Measurements from ENCODE around the gene COL6A3. TPM values are rescaled to one million over a fixed set of nuclear protein-coding genes. Genes with fewer than 3 reads are reported as not detected.
A peak's percentile ranks its signal among the peaks of the same experiment; 100 is the strongest.

The COL6A3 gene
- polyA plus RNA-seq, 2 of the 4 experiments (the other 2 are of a cell fraction), result 0.10 to 0.28 TPM

- ATAC-seq, result no peak; a peak in 1 of 6 replicates
- ChIA-PET POLR2A (no interaction called here), CTCF (interaction anchor here (0.7 to 1.5 kb wide), 2 partner anchors 133 to 258 kb away, joined by 3 to 4 read pairs; no protein-coding TSS in a partner anchor)
- 65% methylated on average over 2 of the region's 2 CpGs for WGBS (ENCODE audit: missing lambda C conversion rate)
- no peak for DNase-seq (ENCODE audit: low read depth in 1 of 2, low spot score in 1 of 2)
- TF ChIP-seq ESRRA (IDR thresholded peaks at IDR 0.05; ENCODE audit: borderline replicate concordance, low read length), result no peak
- no peak for TF ChIP-seq HES2 (IDR thresholded peaks at IDR 0.05)
- TF ChIP-seq HOXA7 (CRISPR knock-in tag; IDR thresholded peaks at IDR 0.05), result no peak
- no peak for TF ChIP-seq CBX8 (IDR thresholded peaks at IDR 0.05)
- TF ChIP-seq CTCF (IDR thresholded peaks at IDR 0.05), result no peak
- no peak for TF ChIP-seq HDAC2 (IDR thresholded peaks at IDR 0.05)
- TF ChIP-seq HOXB13 (CRISPR knock-in tag; IDR thresholded peaks at IDR 0.05; ENCODE audit: low read depth), result no peak
- no peak for TF ChIP-seq PHF8 (IDR thresholded peaks at IDR 0.05; ENCODE audit: borderline replicate concordance, low read depth)
- TF ChIP-seq FOSL2 (IDR thresholded peaks at IDR 0.05), result no peak
- no peak for TF ChIP-seq FOSL2 (CRISPR knock-in tag; IDR thresholded peaks at IDR 0.05)
- no peak for TF ChIP-seq EHF (CRISPR knock-in tag; IDR thresholded peaks at IDR 0.05)
- no peak for TF ChIP-seq JUN (IDR thresholded peaks at IDR 0.05)
- TF ChIP-seq RARB (CRISPR knock-in tag; IDR thresholded peaks at IDR 0.05), result no peak
- Histone ChIP-seq H3K4me1 (peaks cover 24% of the 10 kb centered on the region), H3K4me2 (no peak overlapping the region), H3K4me3 (no peak overlapping the region), H3K27ac (peak overlapping the region in 1 of 2 experiments; percentile 47; a peak in 3 of 6 replicates), H3K9me3 (no peaks in the 10 kb centered on the region)
- no peak for FAIRE-seq
Observed at GRCh38 chr2:237296756-237297155, 117.2 kb downstream of the COL6A3 start.

- 0 out of 6 replicates have a peak overlapping the region, but pooled peaks of 1 of the 2 experiments have one; percentile 1 for H3K27ac ChIP-seq
- CTCF ChIA-PET, result interaction anchor here (0.7 to 1.5 kb wide), 3 partner anchors 9 to 258 kb away, joined by 3 to 4 read pairs (median 3); no protein-coding TSS in a partner anchor
- H3K4me1 ChIP-seq, result peaks cover 27% of the 10 kb centered on the region
- FAIRE-seq (no peak), ATAC-seq (no peak), DNase-seq (ENCODE audit: low read depth in 1 of 2, low spot score in 1 of 2) (no peak)
- 96% methylated on average over 10 of the region's 10 CpGs for WGBS (ENCODE audit: missing lambda C conversion rate)
- TF ChIP-seq ZC3H11A (IDR thresholded peaks at IDR 0.05), result no peak
- TF ChIP-seq MAZ (IDR thresholded peaks at IDR 0.05; ENCODE audit: borderline replicate concordance, low read depth, low read length), result no peak
- TF ChIP-seq BCL3 (IDR thresholded peaks at IDR 0.05), result no peak
- TF ChIP-seq KDM1A (IDR thresholded peaks at IDR 0.05; ENCODE audit: low read depth), result no peak
- TF ChIP-seq ELK1 (IDR thresholded peaks at IDR 0.05; ENCODE audit: low read depth, low read length), result no peak
- no peak for TF ChIP-seq RNF2 (IDR thresholded peaks at IDR 0.05; ENCODE audit: borderline replicate concordance, low read depth)
- no peak for TF ChIP-seq HEYL (CRISPR knock-in tag; IDR thresholded peaks at IDR 0.05)
- no peak for TF ChIP-seq RCOR1 (IDR thresholded peaks at IDR 0.05; ENCODE audit: low read depth, low read length)
- TF ChIP-seq RARB (CRISPR knock-in tag; IDR thresholded peaks at IDR 0.05), result no peak
- TF ChIP-seq SMC3 (IDR thresholded peaks at IDR 0.05), result no peak
- no peak for TF ChIP-seq NPAS2 (CRISPR knock-in tag; IDR thresholded peaks at IDR 0.05; ENCODE audit: borderline replicate concordance)
- no peak for TF ChIP-seq CHD4 (IDR thresholded peaks at IDR 0.05; ENCODE audit: borderline replicate concordance)
- TF ChIP-seq RFX5 (IDR thresholded peaks at IDR 0.05), result no peak
- no peak for TF ChIP-seq CEBPB (IDR thresholded peaks at IDR 0.05)
- TF ChIP-seq HES2 (IDR thresholded peaks at IDR 0.05), result no peak
- no peak for TF ChIP-seq HDAC2 (IDR thresholded peaks at IDR 0.05)
- TF ChIP-seq CTCF (IDR thresholded peaks at IDR 0.05), result no peak
- H3K4me3 ChIP-seq, result no peak overlapping the region
- POLR2A ChIA-PET, result no interaction called here
- H3K4me2 ChIP-seq, result no peak overlapping the region
- no peaks in the 10 kb centered on the region for H3K9me3 ChIP-seq
Observed at GRCh38 chr2:237295889-237296480, 118.0 kb downstream of the COL6A3 start.
